ENCODE results near the gene CDKN3.

Gene CDKN3

GRCh38 chr14:54348923-54349620, 47.7 kb upstream of the CDKN3 start:
- H3K4me3 ChIP-seq (ENCODE audit: low read length) = no peak overlapping the region
- no peak overlapping the region for H3K27ac ChIP-seq (ENCODE audit: low read depth, low read length)
- no peak overlapping the region for H3K4me2 ChIP-seq (ENCODE audit: low read length)
- H3K27me3 ChIP-seq (ENCODE audit: control insufficient read depth, low read length) = no peaks in the 10 kb centered on the region
- H3K4me1 ChIP-seq (ENCODE audit: control insufficient read depth, low read length) = no peaks in the 10 kb centered on the region
- no peaks in the 10 kb centered on the region for H3F3A ChIP-seq (ENCODE audit: control insufficient read depth, insufficient read depth)
- no peaks in the 10 kb centered on the region for H3K9me2 ChIP-seq (replicated peaks; ENCODE audit: control insufficient read depth, low read length)
- H3K36me3 ChIP-seq (ENCODE audit: control insufficient read depth, low read length) = no peaks in the 10 kb centered on the region
- H3K79me2 ChIP-seq (ENCODE audit: control insufficient read depth, low read length) = no peaks in the 10 kb centered on the region
- TF ChIP-seq CTCF (IDR thresholded peaks at IDR 0.05; ENCODE audit: low read depth, low read length, poor library complexity, severe bottlenecking) (no peak), EZH2phosphoT487 (IDR thresholded peaks at IDR 0.05; ENCODE audit: borderline replicate concordance, low read length) (no peak)
- H3K9me3 ChIP-seq (ENCODE audit: control insufficient read depth, insufficient read depth, low read length) = peaks cover 7% of the 10 kb centered on the region; the same call in 1 of the 2 replicates
- H4K20me1 ChIP-seq (ENCODE audit: control insufficient read depth, insufficient read depth, low read depth, low read length) = no peaks in the 10 kb centered on the region

GRCh38 chr14:54349713-54350112, 47.1 kb upstream of the CDKN3 start:
- Histone ChIP-seq H3K4me1 (ENCODE audit: control insufficient read depth, low read length) (no peaks in the 10 kb centered on the region), H3K27ac (ENCODE audit: low read depth, low read length) (no peak overlapping the region), H3K4me2 (ENCODE audit: low read length) (no peak overlapping the region), H3K9me2 (replicated peaks; ENCODE audit: control insufficient read depth, low read length) (no peaks in the 10 kb centered on the region), H3K4me3 (ENCODE audit: low read length) (no peak overlapping the region), H3K9me3 (ENCODE audit: control insufficient read depth, insufficient read depth, low read length) (peaks cover 7% of the 10 kb centered on the region; the same call in 1 of the 2 replicates), H4K20me1 (ENCODE audit: control insufficient read depth, insufficient read depth, low read depth, low read length) (no peaks in the 10 kb centered on the region), H3F3A (ENCODE audit: control insufficient read depth, insufficient read depth) (no peaks in the 10 kb centered on the region), H3K36me3 (ENCODE audit: control insufficient read depth, low read length) (no peaks in the 10 kb centered on the region), H3K27me3 (ENCODE audit: control insufficient read depth, low read length) (no peaks in the 10 kb centered on the region), H3K79me2 (ENCODE audit: control insufficient read depth, low read length) (no peaks in the 10 kb centered on the region)
- TF ChIP-seq EZH2phosphoT487 (IDR thresholded peaks at IDR 0.05; ENCODE audit: borderline replicate concordance, low read length) = no peak
- no peak for TF ChIP-seq CTCF (IDR thresholded peaks at IDR 0.05; ENCODE audit: low read depth, low read length, poor library complexity, severe bottlenecking)

GRCh38 chr14:54350203-54350602, 46.6 kb upstream of the CDKN3 start:
- peaks cover 7% of the 10 kb centered on the region; the same call in 1 of the 2 replicates for H3K9me3 ChIP-seq (ENCODE audit: control insufficient read depth, insufficient read depth, low read length)
- TF ChIP-seq CTCF (IDR thresholded peaks at IDR 0.05; ENCODE audit: low read depth, low read length, poor library complexity, severe bottlenecking) (no peak), EZH2phosphoT487 (IDR thresholded peaks at IDR 0.05; ENCODE audit: borderline replicate concordance, low read length) (no peak)
- no peaks in the 10 kb centered on the region for H3K27me3 ChIP-seq (ENCODE audit: control insufficient read depth, low read length)
- no peaks in the 10 kb centered on the region for H3K79me2 ChIP-seq (ENCODE audit: control insufficient read depth, low read length)
- H3F3A ChIP-seq (ENCODE audit: control insufficient read depth, insufficient read depth) = no peaks in the 10 kb centered on the region
- no peaks in the 10 kb centered on the region for H4K20me1 ChIP-seq (ENCODE audit: control insufficient read depth, insufficient read depth, low read depth, low read length)
- H3K4me2 ChIP-seq (ENCODE audit: low read length) = no peak overlapping the region
- no peak overlapping the region for H3K4me3 ChIP-seq (ENCODE audit: low read length)
- no peak overlapping the region for H3K27ac ChIP-seq (ENCODE audit: low read depth, low read length)
- no peaks in the 10 kb centered on the region for H3K9me2 ChIP-seq (replicated peaks; ENCODE audit: control insufficient read depth, low read length)
- H3K4me1 ChIP-seq (ENCODE audit: control insufficient read depth, low read length) = no peaks in the 10 kb centered on the region
- H3K36me3 ChIP-seq (ENCODE audit: control insufficient read depth, low read length) = no peaks in the 10 kb centered on the region

Data from DOHH2 (cell line).